Adrenal gland (tissue), 12 donors: ENCODE data around the gene RADIL. TPM values are rescaled to one million over a fixed set of nuclear protein-coding genes. Genes with fewer than 3 reads are reported as not detected.

Experiments used
- DNase-seq, 7 donors: peaks; one replicate each; pipeline ENCODE4 v3.0.0-alpha.2; 2019 to 2020
- H3K27ac ChIP-seq, 5 donors: fragments of 200-600 bp; sonication (generic) in 4 of 5; 1 replicate in 3 of 5; 2 replicates in 2 of 5; pipeline versions ENCODE4 v1.5.1 to v1.8.0; 2016 to 2020; ENCODE audit warnings: mild to moderate bottlenecking in 1 of 5
- H3K27me3 ChIP-seq: fragments of 200-600 bp; 2 replicates; pipeline ENCODE4 v1.8.0; 2021
- H3K36me3 ChIP-seq, 2 donors: fragments of 200-600 bp; replicated peaks in 1 of 2; 1 replicate in 1 of 2; 2 replicates in 1 of 2; pipeline versions ENCODE4 v1.5.1 to v1.8.0; 2018 to 2022
- H3K4me1 ChIP-seq, 2 donors: fragments of 200-600 bp; replicated peaks in 1 of 2; 1 replicate in 1 of 2; 2 replicates in 1 of 2; pipeline versions ENCODE4 v1.5.1 to v1.8.0; 2018 to 2021
- H3K4me3 ChIP-seq, 4 donors: fragments of 200-600 bp; sonication (generic) in 3 of 4; one replicate each; pipeline ENCODE4 v1.5.1; 2016 to 2018
- H3K9me3 ChIP-seq, 3 donors: fragments of 200-600 bp; sonication (generic) in 1 of 3; replicated peaks in 1 of 3; 1 replicate in 2 of 3; 2 replicates in 1 of 3; pipeline versions ENCODE4 v1.5.1 to v1.8.0; 2016 to 2021
- POLR2A ChIP-seq, 2 donors: fragments of 450-650 bp; IDR thresholded peaks; one replicate each; pipeline ENCODE4 v1.6.1; 2017; ENCODE audit warnings: antibody characterized with exemption in 2 of 2, mild to moderate bottlenecking in 2 of 2, moderate library complexity in 1 of 2
- WGBS, 4 donors: extraction: QIAGEN DNeasy Blood & Tissue Kit in 2 of 4; methylation state at CpG; one replicate each; pipeline versions ENCODE4 v1.1.5 to v1.1.7; 2013 to 2017; 5-methylcytosine and 5-hydroxymethylcytosine counted together
- intact Hi-C, 2 donors: fragments of 100-400 bp; cut with DNase I; formaldehyde crosslinking; loops; one replicate each; pipeline versions ENCODE4 v1.14.1 to v1.15.0; 2022 to 2023
- polyA plus RNA-seq, 3 donors: library from polyadenylated mRNA; stranded (reverse); fragments of 200-250 nt in 2 of 3; fragments of 350-450 nt in 1 of 3; fragmentation: Illumina TruSeq in 1 of 3; extraction: RNeasy Lipid Tissue Mini Kit (QIAGEN cat#74804) in 1 of 3; gene quantifications; one replicate each; pipeline ENCODE4 v1.2.3, GENCODE V29; 2013 to 2014
- total RNA-seq, 9 donors: library from RNA; depleted of rRNA in 4 of 9; stranded (reverse); fragments of >200 nt in 4 of 9; fragments of 120-200 nt in 1 of 9; fragmentation: NEBNext Ultra II Directional in 1 of 9; extraction: Animal tissue kit (Norgen Biotek cat#: 25700) in 1 of 9; gene quantifications; one replicate each; pipeline versions ENCODE4 v1.1.0 to v1.2.4, GENCODE V29; 2013 to 2023
- TF ChIP-seq, protein P1 (sequence below), 6 experiments: fragments of 450-650 bp in 4 of 6; fragments of 200-600 bp in 2 of 6; sonication (generic) in 1 of 6; IDR thresholded peaks; 1 replicate in 5 of 6; 2 replicates in 1 of 6; pipeline versions ENCODE4 v1.5.1 to v1.8.0; 2016 to 2021; ENCODE audit warnings: antibody characterized with exemption in 6 of 6, mild to moderate bottlenecking in 2 of 6, moderate library complexity in 1 of 6
- donor health status: healthy with polysubstance abuse.
- donor health status: Bipolar disorder and iron deficiency.
- donor health status: DM: yes; HTN: yes; CAD: no.
- donor health status: DM: no; HTN: no; CAD: no.
- donor health status: DM: no; HTN: no; CAD: no.
- donor health status: DM: yes; HTN: yes; CAD: no.

The RADIL gene
- total and polyA plus RNA-seq, 12 donors = 0.16 to 7.8 (median 1.4) TPM

DNA sequence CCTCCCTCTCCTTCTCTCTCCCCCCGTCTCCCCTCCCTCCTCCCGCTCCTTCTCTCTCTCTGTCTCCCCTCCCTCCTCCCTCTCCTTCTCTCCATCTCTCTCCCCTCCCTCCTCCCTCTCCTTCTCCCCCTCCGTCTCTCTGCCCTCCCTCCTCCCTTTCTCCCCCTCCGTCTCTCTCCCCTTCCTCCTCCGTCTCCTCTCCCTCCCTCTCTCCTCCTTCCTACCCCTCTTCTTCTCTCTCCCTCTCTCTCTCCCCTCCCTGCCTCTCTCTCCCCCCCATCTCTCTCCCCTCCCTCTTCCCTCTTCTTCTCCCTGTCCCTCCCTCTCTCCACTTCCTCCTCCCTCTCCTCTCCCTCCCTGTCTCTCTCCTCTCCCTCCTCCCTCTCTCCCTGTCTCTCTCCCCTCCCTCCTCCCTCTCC, 75.9 kb downstream of the RADIL start:
- Histone ChIP-seq H3K36me3 (no peaks in the 10 kb centered on the region), H3K9me3 (no peaks in the 10 kb centered on the region), H3K4me1 (no peaks in the 10 kb centered on the region), H3K27ac (no peak overlapping the region), H3K27me3 (peaks cover 9% of the 10 kb centered on the region), H3K4me3 (no peak overlapping the region)
- no peak for DNase-seq
- TF ChIP-seq, protein P1, sequence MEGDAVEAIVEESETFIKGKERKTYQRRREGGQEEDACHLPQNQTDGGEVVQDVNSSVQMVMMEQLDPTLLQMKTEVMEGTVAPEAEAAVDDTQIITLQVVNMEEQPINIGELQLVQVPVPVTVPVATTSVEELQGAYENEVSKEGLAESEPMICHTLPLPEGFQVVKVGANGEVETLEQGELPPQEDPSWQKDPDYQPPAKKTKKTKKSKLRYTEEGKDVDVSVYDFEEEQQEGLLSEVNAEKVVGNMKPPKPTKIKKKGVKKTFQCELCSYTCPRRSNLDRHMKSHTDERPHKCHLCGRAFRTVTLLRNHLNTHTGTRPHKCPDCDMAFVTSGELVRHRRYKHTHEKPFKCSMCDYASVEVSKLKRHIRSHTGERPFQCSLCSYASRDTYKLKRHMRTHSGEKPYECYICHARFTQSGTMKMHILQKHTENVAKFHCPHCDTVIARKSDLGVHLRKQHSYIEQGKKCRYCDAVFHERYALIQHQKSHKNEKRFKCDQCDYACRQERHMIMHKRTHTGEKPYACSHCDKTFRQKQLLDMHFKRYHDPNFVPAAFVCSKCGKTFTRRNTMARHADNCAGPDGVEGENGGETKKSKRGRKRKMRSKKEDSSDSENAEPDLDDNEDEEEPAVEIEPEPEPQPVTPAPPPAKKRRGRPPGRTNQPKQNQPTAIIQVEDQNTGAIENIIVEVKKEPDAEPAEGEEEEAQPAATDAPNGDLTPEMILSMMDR (IDR thresholded peaks at IDR 0.05) = no peak
- TF ChIP-seq POLR2A (IDR thresholded peaks at IDR 0.05) = no peak
- WGBS, 4 donors = 10 to 17% (median 10%) methylated on average over 1 to 5 of the region's 5 CpGs
- intact Hi-C loops = no loop called here

DNA sequence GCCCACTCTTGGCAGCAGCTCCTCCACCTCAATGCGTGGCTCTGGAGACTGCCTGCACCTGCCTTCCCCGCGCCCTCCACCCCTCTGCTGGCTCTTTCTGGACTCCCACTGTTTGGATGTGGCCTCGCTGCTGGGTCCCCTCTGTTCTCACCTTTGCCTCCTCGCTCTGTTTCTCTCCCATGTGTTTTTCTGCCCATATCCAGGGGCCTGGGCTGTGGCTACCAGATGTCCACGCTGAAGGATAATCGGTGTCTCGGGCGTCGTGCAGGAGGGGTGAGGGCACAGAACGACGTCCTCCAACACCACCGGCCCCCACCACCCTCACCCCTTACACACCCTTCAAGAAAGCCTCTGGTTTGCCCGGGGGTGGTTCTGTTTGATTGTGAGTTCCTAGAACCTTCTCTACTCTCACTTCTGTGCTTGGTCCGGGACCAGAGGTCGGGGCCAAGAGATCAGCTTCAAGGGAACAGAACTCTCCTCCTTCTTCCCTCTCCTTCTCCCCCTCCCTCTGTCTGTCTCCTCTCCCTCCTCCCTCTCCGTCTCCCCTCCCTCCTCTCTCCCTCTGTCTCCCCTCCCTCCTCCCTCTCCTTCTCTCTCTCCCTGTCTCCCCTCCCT, 76.4 kb downstream of the RADIL start:
- WGBS, 4 donors = 56 to 60% (median 59%) methylated on average over 17 of the region's 17 CpGs
- intact Hi-C loops = no loop called here
- no peaks in the 10 kb centered on the region for H3K9me3 ChIP-seq
- no peak overlapping the region for H3K4me3 ChIP-seq
- H3K27ac ChIP-seq = no peak overlapping the region
- H3K27me3 ChIP-seq = peaks cover 9% of the 10 kb centered on the region
- no peaks in the 10 kb centered on the region for H3K4me1 ChIP-seq
- TF ChIP-seq, protein P1 (IDR thresholded peaks at IDR 0.05) = no peak
- TF ChIP-seq POLR2A (IDR thresholded peaks at IDR 0.05) = no peak
- H3K36me3 ChIP-seq = no peaks in the 10 kb centered on the region
- no peak for DNase-seq

DNA sequence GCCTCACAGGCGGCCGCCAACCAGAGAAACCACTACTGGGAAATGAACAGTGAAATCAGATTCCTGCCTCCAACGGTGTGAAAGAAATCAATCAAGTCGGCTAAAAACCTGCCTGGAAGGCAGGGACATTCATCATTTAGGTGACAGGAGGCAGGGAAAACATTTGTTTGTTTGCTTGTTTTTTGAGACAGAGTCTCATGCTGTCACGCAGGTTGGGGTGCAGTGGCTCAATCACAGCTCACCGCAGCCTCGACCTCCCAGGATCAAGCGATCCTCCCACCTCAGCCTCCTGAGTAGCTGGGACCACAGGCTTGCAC, 77.6 kb downstream of the RADIL start:
- H3K36me3 ChIP-seq = no peaks in the 10 kb centered on the region
- DNase-seq = no peak
- no peak for TF ChIP-seq POLR2A (IDR thresholded peaks at IDR 0.05)
- TF ChIP-seq, protein P1 (IDR thresholded peaks at IDR 0.05) = no peak
- 69 to 79% (median 78%) methylated on average over 6 to 8 of the region's 8 CpGs for WGBS, 4 donors
- intact Hi-C loops = no loop called here
- H3K9me3 ChIP-seq = no peaks in the 10 kb centered on the region
- H3K4me1 ChIP-seq = no peaks in the 10 kb centered on the region
- H3K4me3 ChIP-seq = no peak overlapping the region
- H3K27ac ChIP-seq = no peak overlapping the region
- peaks cover 9% of the 10 kb centered on the region for H3K27me3 ChIP-seq

DNA sequence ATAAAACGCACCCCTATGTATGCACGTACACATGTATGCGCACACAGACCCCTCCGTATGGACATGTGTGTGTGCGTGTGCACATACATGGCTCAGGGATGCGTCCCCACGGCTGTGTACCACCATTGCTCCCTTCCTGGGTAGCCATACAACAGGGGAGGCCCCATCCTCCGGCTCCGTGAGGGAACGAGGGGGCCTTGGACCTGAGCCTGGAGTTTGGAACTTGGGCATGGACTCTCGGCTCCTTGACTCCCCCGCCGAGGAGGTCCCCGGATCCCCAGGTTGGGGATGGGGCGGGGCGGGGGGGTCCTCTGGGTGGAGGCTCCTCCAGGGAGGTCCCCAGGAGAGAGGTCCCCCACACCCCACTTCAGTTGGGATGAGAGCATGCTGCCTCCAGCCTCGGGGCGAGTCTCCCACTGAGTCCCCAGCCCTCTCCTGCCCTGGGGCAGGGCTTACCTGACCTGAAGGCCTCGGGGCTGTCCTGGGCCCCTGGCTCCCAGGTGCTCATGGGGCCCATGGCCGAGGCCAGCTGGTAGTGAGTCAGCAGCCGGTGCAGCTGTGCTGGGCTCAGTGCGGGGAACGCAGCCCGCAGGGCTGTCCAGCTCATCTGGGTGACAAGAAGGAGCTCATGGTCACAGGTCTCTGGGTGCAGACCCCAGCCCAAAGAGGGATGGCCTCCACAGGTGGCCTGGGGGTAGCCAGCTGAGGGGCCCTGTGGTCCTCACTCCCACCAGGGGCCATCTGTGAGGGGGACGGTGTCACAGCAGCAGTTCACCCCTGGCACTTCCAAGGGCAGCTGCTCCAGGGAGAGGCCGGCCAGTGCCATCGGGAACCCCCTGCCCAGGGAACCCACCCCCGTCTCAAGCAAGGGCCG, 78.2 kb downstream of the RADIL start:
- 75 to 84% (median 81%) methylated on average over 10 to 29 of the region's 29 CpGs for WGBS, 4 donors
- Histone ChIP-seq H3K9me3 (no peaks in the 10 kb centered on the region), H3K4me3 (no peak overlapping the region), H3K27me3 (peaks cover 9% of the 10 kb centered on the region), H3K36me3 (no peaks in the 10 kb centered on the region), H3K27ac (no peak overlapping the region), H3K4me1 (no peaks in the 10 kb centered on the region)
- TF ChIP-seq, protein P1 (IDR thresholded peaks at IDR 0.05) = no peak
- TF ChIP-seq POLR2A (IDR thresholded peaks at IDR 0.05) = no peak
- intact Hi-C loops = no loop called here
- DNase-seq = no peak
